HepG2 (cell line): ENCODE results near the gene GPR37. TPM values are rescaled to one million over a fixed set of nuclear protein-coding genes. Genes with fewer than 3 reads are reported as not detected.

Experiments
- ATAC-seq: fragments of 200-7000 bp; cut with Tn5 transposase; 3 replicates; pipeline ENCODE4 v1.9.1; 2020; ENCODE audit warnings: mild to moderate bottlenecking, moderate library complexity
- BruUV-seq: library from RNA; stranded (reverse); fragments of 400-500 nt; replicated peaks from 2 replicates; lab custom pipeline; 2021; lab: Mats Ljungman, UMichigan
- CTCF ChIA-PET: fragments of 300-600 bp; formaldehyde crosslinking; extraction: SDS; loops from one replicate; lab custom pipeline; 2021; ENCODE audit warnings: low total read pairs, inconsistent platforms, low intra/inter-chr PET ratio; lab: Yijun Ruan, JAX
- POLR2A ChIA-PET: fragments of 350-600 bp; sonication (Branson Sonifier 250); formaldehyde crosslinking; loops from one replicate; lab custom pipeline; 2020; ENCODE audit warnings: antibody characterized with exemption, inconsistent platforms; lab: Yijun Ruan, JAX
- DNase-seq: peaks from one replicate; pipeline ENCODE4 v3.0.0-alpha.2; 2015; ENCODE audit warnings: low spot score
- FAIRE-seq: peaks from 3 replicates; lab custom pipeline; 2011; peaks lifted over from hg19 to GRCh38; lab: Jason Lieb, UNC
- H2AFZ ChIP-seq: one replicate; pipeline ENCODE4 v1.6.1; 2011; ENCODE audit warnings: low read length, inconsistent platforms
- H3K27ac ChIP-seq: fragments of 300-600 bp; 3 replicates; pipeline ENCODE4 v1.8.0; 2011; ENCODE audit warnings: mixed run types, mild to moderate bottlenecking, mixed read lengths, low read length, inconsistent platforms; ENCODE audit not compliant: insufficient read depth; ENCODE audit errors: extremely low read length
- H3K27me3 ChIP-seq, 2 experiments: fragments of 200-600 bp in 1 of 2; 2 replicates in 1 of 2; 3 replicates in 1 of 2; pipeline versions ENCODE4 v1.6.0 to v1.8.0; 2011; ENCODE audit warnings: low read length in 2 of 2, mild to moderate bottlenecking in 2 of 2, moderate library complexity in 2 of 2, inconsistent platforms in 1 of 2; ENCODE audit not compliant: insufficient read depth in 2 of 2, control insufficient read depth in 1 of 2
- H3K36me3 ChIP-seq, 2 experiments: fragments of 200-600 bp in 1 of 2; replicated peaks in 1 of 2; 2 replicates in 1 of 2; 3 replicates in 1 of 2; pipeline versions ENCODE4 v1.5.1 to v1.8.0; 2011; ENCODE audit warnings: low read length in 2 of 2, inconsistent platforms in 1 of 2; ENCODE audit not compliant: insufficient read depth in 2 of 2, control insufficient read depth in 1 of 2
- H3K4me1 ChIP-seq: 2 replicates; pipeline ENCODE4 v1.5.1; 2012; ENCODE audit warnings: low read length, inconsistent platforms; ENCODE audit not compliant: insufficient read depth
- H3K4me2 ChIP-seq: 2 replicates; pipeline ENCODE4 v1.6.0; 2011; ENCODE audit warnings: low read depth, low read length, inconsistent platforms
- H3K4me3 ChIP-seq, 3 experiments: fragments of 200-600 bp in 1 of 3; sonication (generic), shearing (Covaris generic) in 1 of 3; replicated peaks in 1 of 3; 2 replicates each; pipeline ENCODE4 v1.5.1; 2011 to 2016; ENCODE audit warnings: low read length in 3 of 3, inconsistent platforms in 2 of 3, low read depth in 2 of 3, mild to moderate bottlenecking in 2 of 3, control low read depth in 1 of 3, mixed read lengths in 1 of 3; ENCODE audit not compliant: insufficient read depth in 1 of 3
- H3K79me2 ChIP-seq: one replicate; pipeline ENCODE4 v1.6.1; 2011; ENCODE audit warnings: low read length, inconsistent platforms; ENCODE audit not compliant: insufficient read depth
- H3K9ac ChIP-seq: 2 replicates; pipeline ENCODE4 v1.6.0; 2011; ENCODE audit warnings: mild to moderate bottlenecking, low read depth, low read length, inconsistent platforms; ENCODE audit not compliant: insufficient read depth
- H3K9me3 ChIP-seq: 2 replicates; pipeline ENCODE4 v1.5.1; 2012; ENCODE audit warnings: mild to moderate bottlenecking, low read length
- H4K20me1 ChIP-seq: 2 replicates; pipeline ENCODE4 v1.6.0; 2011; ENCODE audit warnings: inconsistent platforms, mild to moderate bottlenecking, low read length, moderate library complexity; ENCODE audit not compliant: insufficient read depth
- KLF15 ChIP-seq: sonication (generic); formaldehyde crosslinking; IDR thresholded peaks from 2 replicates; pipeline ENCODE4 v1.8.1; 2023; ENCODE audit warnings: borderline replicate concordance, mild to moderate bottlenecking, inconsistent platforms, missing genetic modification reagents, mixed read lengths
- MAZ ChIP-seq, 2 experiments: sonication (generic) in 1 of 2; formaldehyde crosslinking in 1 of 2; IDR thresholded peaks; 2 replicates each; pipeline versions ENCODE4 v1.5.0 to v1.6.1; 2012 to 2020; ENCODE audit warnings: low read depth in 2 of 2, mild to moderate bottlenecking in 2 of 2, borderline replicate concordance in 1 of 2, improper control_type of control experiment in 1 of 2, low read length in 1 of 2, missing genetic modification reagents in 1 of 2, moderate library complexity in 1 of 2
- NONO ChIP-seq, 2 experiments: fragments of 450-650 bp in 1 of 2; sonication (generic) in 1 of 2; formaldehyde crosslinking in 1 of 2; IDR thresholded peaks in 1 of 2; conservative IDR thresholded peaks in 1 of 2; 2 replicates each; pipeline versions ENCODE4 v1.6.1 to v1.8.0; 2017 to 2022; ENCODE audit warnings: mild to moderate bottlenecking in 1 of 2, missing genetic modification reagents in 1 of 2, moderate library complexity in 1 of 2
- PPARG ChIP-seq: conservative IDR thresholded peaks from 2 replicates; pipeline ENCODE4 v1.6.1; 2016; ENCODE audit warnings: missing biosample characterization, missing genetic modification reagents
- REPIN1 ChIP-seq: sonication (generic); formaldehyde crosslinking; IDR thresholded peaks from 2 replicates; pipeline ENCODE4 v1.8.0; 2022; ENCODE audit warnings: missing genetic modification reagents, low read depth, mild to moderate bottlenecking, borderline replicate concordance
- ZNF317 ChIP-seq: sonication (generic); formaldehyde crosslinking; IDR thresholded peaks from 2 replicates; pipeline ENCODE4 v1.5.0; 2020; ENCODE audit warnings: mild to moderate bottlenecking, missing genetic modification reagents
- ZNF337 ChIP-seq: sonication (generic); formaldehyde crosslinking; IDR thresholded peaks from 2 replicates; pipeline ENCODE4 v1.5.1; 2020; ENCODE audit warnings: missing genetic modification reagents, low read depth, mild to moderate bottlenecking, borderline replicate concordance
- ZNF780A ChIP-seq: sonication (generic); formaldehyde crosslinking; IDR thresholded peaks from 2 replicates; pipeline ENCODE4 v1.8.0; 2022; ENCODE audit warnings: mild to moderate bottlenecking, missing genetic modification reagents, moderate library complexity
- WGBS: methylation state at CpG from one replicate; pipeline ENCODE4 v1.1.6; 2017; ENCODE audit warnings: low lambda C conversion rate; 5-methylcytosine and 5-hydroxymethylcytosine counted together
- in situ Hi-C: cut with HindIII; loops from 2 replicates; pipeline ENCODE4 v1.10.0; 2017; ENCODE audit warnings: low pct_unique_long_range_greater_than_20kb; ENCODE audit not compliant: extremely low pct_ligation_motif_present
- intact Hi-C: fragments of 100-400 bp; cut with micrococcal nuclease; formaldehyde crosslinking; loops from one replicate; pipeline ENCODE4 v1.10.0; 2022; ENCODE audit not compliant: unreplicated experiment
- polyA plus RNA-seq, 8 experiments: library from polyadenylated mRNA; depleted of rRNA in 3 of 8; stranded (reverse) in 7 of 8; unstranded in 1 of 8; fragments of >200 nt; fragmentation: Illumina TruSeq in 4 of 8; extraction: Trizol in 4 of 8; gene quantifications; 2 replicates each; pipeline versions ENCODE4 v1.2.1 to v1.2.3, GENCODE V29; 2011 to 2016; ENCODE audit warnings: low read depth in 4 of 8, missing spikeins in 1 of 8, mixed read lengths in 1 of 8; ENCODE audit not compliant: insufficient read depth in 1 of 8
- total RNA-seq, 5 experiments: library from RNA; depleted of rRNA; stranded (reverse); fragments of >200 nt; fragmentation: Illumina TruSeq; extraction: Trizol; gene quantifications; 2 replicates each; pipeline ENCODE4 v1.2.3, GENCODE V29; 2016; ENCODE audit warnings: low read depth in 1 of 5
- TF ChIP-seq, protein P1 (sequence below): sonication (generic); formaldehyde crosslinking; IDR thresholded peaks from 2 replicates; pipeline ENCODE4 v1.9.0; 2021; ENCODE audit warnings: missing genetic modification reagents, borderline replicate concordance
- TF ChIP-seq, protein P2 (sequence below): sonication (generic); formaldehyde crosslinking; IDR thresholded peaks from 2 replicates; pipeline ENCODE4 v1.8.0; 2022; ENCODE audit warnings: missing genetic modification reagents, low read depth, mild to moderate bottlenecking, borderline replicate concordance

Gene GPR37
- total and polyA plus RNA-seq, 2 of the 13 experiments (the other 11 are each of a cell fraction or from before 2014, with no cell fraction given): not detected

DNA sequence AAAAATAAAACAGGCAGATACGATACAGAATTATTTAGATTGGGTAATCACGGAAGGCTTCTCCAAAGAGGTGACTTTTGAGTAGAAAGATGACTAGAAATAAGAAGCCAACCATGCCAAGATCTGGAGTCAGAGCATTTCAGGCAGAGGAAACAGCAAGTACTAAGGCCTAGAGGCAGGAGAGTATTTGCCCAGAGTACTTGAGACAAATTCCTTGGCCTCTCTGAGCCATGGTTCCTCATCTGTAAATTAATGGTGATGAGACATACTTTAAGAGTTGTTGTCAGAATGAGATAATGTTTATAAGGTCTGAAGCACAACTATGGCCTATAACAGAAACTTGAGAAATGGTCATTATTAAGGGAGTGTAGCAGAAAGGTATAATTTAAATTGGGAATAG, 15.8 kb upstream of the GPR37 start (continued):
- TF ChIP-seq, protein P1, sequence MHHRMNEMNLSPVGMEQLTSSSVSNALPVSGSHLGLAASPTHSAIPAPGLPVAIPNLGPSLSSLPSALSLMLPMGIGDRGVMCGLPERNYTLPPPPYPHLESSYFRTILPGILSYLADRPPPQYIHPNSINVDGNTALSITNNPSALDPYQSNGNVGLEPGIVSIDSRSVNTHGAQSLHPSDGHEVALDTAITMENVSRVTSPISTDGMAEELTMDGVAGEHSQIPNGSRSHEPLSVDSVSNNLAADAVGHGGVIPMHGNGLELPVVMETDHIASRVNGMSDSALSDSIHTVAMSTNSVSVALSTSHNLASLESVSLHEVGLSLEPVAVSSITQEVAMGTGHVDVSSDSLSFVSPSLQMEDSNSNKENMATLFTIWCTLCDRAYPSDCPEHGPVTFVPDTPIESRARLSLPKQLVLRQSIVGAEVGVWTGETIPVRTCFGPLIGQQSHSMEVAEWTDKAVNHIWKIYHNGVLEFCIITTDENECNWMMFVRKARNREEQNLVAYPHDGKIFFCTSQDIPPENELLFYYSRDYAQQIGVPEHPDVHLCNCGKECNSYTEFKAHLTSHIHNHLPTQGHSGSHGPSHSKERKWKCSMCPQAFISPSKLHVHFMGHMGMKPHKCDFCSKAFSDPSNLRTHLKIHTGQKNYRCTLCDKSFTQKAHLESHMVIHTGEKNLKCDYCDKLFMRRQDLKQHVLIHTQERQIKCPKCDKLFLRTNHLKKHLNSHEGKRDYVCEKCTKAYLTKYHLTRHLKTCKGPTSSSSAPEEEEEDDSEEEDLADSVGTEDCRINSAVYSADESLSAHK: no peak
- no peak for TF ChIP-seq MAZ (IDR thresholded peaks at IDR 0.05; ENCODE audit: borderline replicate concordance, low read depth, low read length)
- TF ChIP-seq MAZ (CRISPR knock-in tag; IDR thresholded peaks at IDR 0.05; ENCODE audit: low read depth): no peak
- TF ChIP-seq PPARG (CRISPR knock-in tag): no peak
- TF ChIP-seq ZNF780A (CRISPR knock-in tag): no peak
- TF ChIP-seq REPIN1 (CRISPR knock-in tag): no peak
- no peak for TF ChIP-seq NONO (IDR thresholded peaks at IDR 0.05)
- TF ChIP-seq NONO (CRISPR knock-in tag; conservative IDR thresholded peaks at IDR 0.05): no peak
- TF ChIP-seq KLF15 (CRISPR knock-in tag): no peak
- TF ChIP-seq ZNF337 (CRISPR knock-in tag): no peak

DNA sequence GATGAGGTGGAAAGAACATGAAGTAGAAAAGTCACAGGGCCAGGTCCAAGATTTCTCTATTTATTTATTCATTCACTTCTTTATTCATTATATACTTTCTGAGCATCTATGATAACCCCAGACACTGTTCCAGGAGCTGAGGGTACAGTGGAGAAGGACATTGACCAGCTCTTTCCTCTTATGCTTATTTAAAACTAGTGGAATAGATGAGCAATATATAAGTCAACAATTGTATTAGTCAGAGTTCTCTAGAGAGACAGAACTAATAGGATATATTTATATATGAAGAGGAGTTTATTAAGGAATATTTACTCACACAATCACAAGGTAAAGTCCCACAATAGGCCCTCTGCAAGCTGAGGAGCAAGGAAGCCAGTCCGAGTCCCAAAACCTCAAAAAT, 15.0 kb upstream of the GPR37 start:
- Histone ChIP-seq H3K27ac (no peak overlapping the region), H3K4me1 (peaks cover 34% of the 10 kb centered on the region), H3K27me3 (no peaks in the 10 kb centered on the region), H3K79me2 (no peaks in the 10 kb centered on the region), H3K4me3 (no peak overlapping the region), H3K9ac (no peak overlapping the region), H2AFZ (no peak overlapping the region), H3K4me2 (no peak overlapping the region), H3K9me3 (no peaks in the 10 kb centered on the region), H3K36me3 (no peaks in the 10 kb centered on the region), H4K20me1 (no peaks in the 10 kb centered on the region)
- in situ Hi-C loops (loop anchor here (5.0 kb wide), 1 partner anchor 628 kb away; no protein-coding TSS in a partner anchor), intact Hi-C loops (loop anchor here (10.0 kb wide), 1 partner anchor 296 kb away; no protein-coding TSS in a partner anchor)
- CTCF ChIA-PET: no interaction called here
- WGBS: 0% methylated on average over 1 of the region's 1 CpG
- TF ChIP-seq ZNF317 (CRISPR knock-in tag): peak; percentile 95
- TF ChIP-seq, protein P2, sequence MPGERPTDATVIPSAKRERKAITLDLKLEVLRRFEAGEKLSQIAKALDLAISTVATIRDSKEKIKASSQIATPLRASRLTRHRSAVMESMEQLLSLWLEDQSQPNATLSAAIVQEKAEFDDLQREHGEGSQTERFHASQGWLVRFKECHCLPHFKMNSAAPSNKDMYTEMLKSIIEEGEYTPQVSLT (CRISPR knock-in tag): no peak
- POLR2A ChIA-PET: no interaction called here
- ATAC-seq (no peak), DNase-seq (no peak), FAIRE-seq (no peak)
- BruUV-seq: no TSS peak
